ENCODE measurements around the gene B3GALNT2.
"Not testable (repeated sequence)": the region's sequence is repeated elsewhere in the genome, so short reads cannot be mapped to it uniquely, and the experiment has no call there.

B3GALNT2 gene

DNA sequence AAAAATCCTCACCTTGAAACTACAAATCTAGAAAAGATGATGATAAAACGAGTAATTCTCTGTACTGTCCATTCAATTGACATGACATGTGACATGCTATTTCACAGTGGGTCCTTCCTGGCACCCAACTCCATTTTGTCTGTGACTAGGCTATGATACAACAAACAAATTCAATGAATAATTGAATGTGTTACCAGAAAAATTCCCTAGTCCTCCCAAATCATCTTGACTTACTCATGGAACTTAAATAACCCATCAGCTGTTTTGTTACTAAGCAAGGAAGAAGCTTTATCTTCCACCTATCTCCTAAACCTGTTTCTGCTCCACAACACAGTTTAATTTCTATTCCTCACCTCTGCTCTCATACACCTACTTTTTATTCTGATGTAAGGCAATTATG is 30.4 kb downstream of the B3GALNT2 start:
- Histone ChIP-seq H3K4me1 (ENCODE audit: control insufficient read depth, insufficient read depth, low read length, poor library complexity, severe bottlenecking) (no peaks in the 10 kb centered on the region), H3K4me3 (ENCODE audit: insufficient read depth, low read depth, low read length, poor library complexity, severe bottlenecking) (no peak overlapping the region)
- DNase-seq, result no peak

DNA sequence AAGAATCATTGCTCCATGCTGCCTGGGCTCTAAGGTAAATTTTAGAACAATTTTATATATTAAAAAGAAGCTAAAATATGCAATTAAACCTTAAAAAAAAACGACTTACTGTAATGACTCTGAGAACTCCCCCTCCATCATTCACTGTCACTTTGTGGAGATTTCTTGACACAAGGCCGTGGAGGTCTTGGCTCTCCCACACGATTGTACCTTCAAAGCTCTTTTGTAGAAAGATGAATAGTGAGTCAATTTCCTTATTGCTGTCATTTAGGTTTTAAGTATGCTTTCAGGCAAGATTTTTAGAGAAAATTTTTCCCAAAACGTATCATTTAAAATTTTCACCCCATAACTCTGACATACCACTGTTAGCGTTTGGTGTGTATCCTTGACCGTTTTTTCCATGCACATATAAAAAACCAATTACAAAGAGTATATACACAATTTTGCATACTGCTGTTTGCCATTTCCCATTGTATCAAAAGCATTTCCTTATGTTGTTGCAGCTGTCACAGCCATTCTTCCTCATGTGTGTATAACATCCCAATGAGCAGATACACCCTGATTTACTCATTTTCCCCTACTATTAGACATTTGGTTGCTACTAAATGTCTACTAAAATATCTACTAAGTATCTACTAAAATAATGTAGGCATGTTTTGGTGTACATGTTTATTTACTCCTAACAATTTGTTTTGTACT is 33.4 kb downstream of the B3GALNT2 start:
- Histone ChIP-seq H3K27ac (ENCODE audit: insufficient read depth, low read length, poor library complexity, severe bottlenecking) (no peak overlapping the region), H3K4me3 (ENCODE audit: insufficient read depth, low read depth, low read length, poor library complexity, severe bottlenecking) (no peak overlapping the region), H3K4me1 (ENCODE audit: control insufficient read depth, insufficient read depth, low read length, poor library complexity, severe bottlenecking) (no peaks in the 10 kb centered on the region), H3K27me3 (replicated peaks; ENCODE audit: control insufficient read depth, insufficient read depth, low read length, poor library complexity, severe bottlenecking) (no peaks in the 10 kb centered on the region), H3K9me3 (ENCODE audit: control insufficient read depth, low read length) (no peaks in the 10 kb centered on the region), H3K36me3 (ENCODE audit: control insufficient read depth, insufficient read depth, low read length) (no peaks in the 10 kb centered on the region)
- no peak for DNase-seq

More for the DNA sequence above, 30.4 kb downstream of the B3GALNT2 start:
- peaks cover 4% of the 10 kb centered on the region for H3K36me3 ChIP-seq (ENCODE audit: control insufficient read depth, insufficient read depth, low read length)
- no peaks in the 10 kb centered on the region for H3K9me3 ChIP-seq (ENCODE audit: control insufficient read depth, low read length)
- no peaks in the 10 kb centered on the region for H3K27me3 ChIP-seq (replicated peaks; ENCODE audit: control insufficient read depth, insufficient read depth, low read length, poor library complexity, severe bottlenecking)
- no peak overlapping the region for H3K27ac ChIP-seq (ENCODE audit: insufficient read depth, low read length, poor library complexity, severe bottlenecking)

DNA sequence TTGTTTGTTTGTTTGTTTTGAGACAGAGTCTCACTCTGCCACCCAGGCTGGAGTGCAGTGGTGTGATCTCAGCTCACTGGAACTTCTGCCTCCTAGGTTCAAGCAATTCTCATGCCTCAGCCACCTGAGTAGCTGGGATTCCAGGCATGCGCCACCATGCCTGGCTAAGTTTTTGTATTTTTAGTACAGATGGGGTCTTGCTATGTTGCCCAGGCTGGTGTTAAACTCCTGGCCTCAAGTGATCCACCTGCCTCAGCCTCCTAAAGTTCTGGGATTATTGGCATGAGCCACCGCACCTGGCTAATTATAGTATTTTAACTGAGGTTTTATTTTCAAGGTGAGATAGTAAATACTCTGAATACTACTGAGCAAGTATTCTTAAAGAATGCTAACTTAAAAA is 34.4 kb downstream of the B3GALNT2 start:
- H3K27ac ChIP-seq (ENCODE audit: insufficient read depth, low read length, poor library complexity, severe bottlenecking); H3K4me1 ChIP-seq (ENCODE audit: control insufficient read depth, insufficient read depth, low read length, poor library complexity, severe bottlenecking); H3K9me3 ChIP-seq (ENCODE audit: control insufficient read depth, low read length); H3K36me3 ChIP-seq (ENCODE audit: control insufficient read depth, insufficient read depth, low read length); H3K4me3 ChIP-seq (ENCODE audit: insufficient read depth, low read depth, low read length, poor library complexity, severe bottlenecking); H3K27me3 ChIP-seq (replicated peaks; ENCODE audit: control insufficient read depth, insufficient read depth, low read length, poor library complexity, severe bottlenecking); DNase-seq: not testable (repeated sequence)

DNA sequence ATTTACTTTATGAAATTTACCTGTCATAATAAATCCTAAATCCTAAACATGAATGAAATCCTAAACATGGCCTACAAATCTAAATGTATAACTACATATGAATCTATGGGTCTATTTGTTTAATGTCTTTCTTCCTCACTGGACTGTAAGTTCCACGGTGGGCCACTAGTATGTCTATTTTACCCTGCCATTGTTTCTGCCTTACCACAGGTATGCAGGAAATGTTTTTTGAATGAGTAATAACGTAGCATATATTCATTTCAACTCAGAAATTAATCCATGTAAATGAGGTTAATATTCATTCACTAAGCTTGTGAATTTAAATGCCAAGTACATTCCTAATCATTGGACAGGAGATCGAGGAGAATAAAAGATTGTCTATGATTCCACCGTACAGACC is 35.3 kb downstream of the B3GALNT2 start:
- DNase-seq, result no peak
- Histone ChIP-seq H3K9me3 (ENCODE audit: control insufficient read depth, low read length) (no peaks in the 10 kb centered on the region), H3K36me3 (ENCODE audit: control insufficient read depth, insufficient read depth, low read length) (no peaks in the 10 kb centered on the region), H3K27ac (ENCODE audit: insufficient read depth, low read length, poor library complexity, severe bottlenecking) (no peak overlapping the region), H3K4me3 (ENCODE audit: insufficient read depth, low read depth, low read length, poor library complexity, severe bottlenecking) (no peak overlapping the region), H3K27me3 (replicated peaks; ENCODE audit: control insufficient read depth, insufficient read depth, low read length, poor library complexity, severe bottlenecking) (no peaks in the 10 kb centered on the region), H3K4me1 (ENCODE audit: control insufficient read depth, insufficient read depth, low read length, poor library complexity, severe bottlenecking) (no peaks in the 10 kb centered on the region)

DNA sequence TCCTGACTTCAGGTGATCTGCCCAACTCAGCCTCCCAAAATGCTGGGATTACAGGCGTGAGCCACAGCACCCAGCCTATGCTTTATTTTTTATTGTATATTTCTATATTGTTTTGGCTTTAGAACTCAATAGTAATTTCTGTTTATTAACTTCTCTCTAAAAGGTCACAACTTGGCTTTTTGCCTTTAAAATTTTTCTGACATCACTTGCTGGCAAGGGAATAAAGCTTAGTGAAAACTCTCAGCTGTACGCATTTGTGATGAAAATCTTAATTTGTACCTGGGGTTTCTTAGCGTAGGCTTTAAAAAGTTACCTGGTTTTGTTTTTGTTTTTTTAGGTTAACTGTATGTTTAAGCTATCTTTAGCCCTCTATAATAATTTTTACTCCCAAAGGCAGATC is 36.2 kb downstream of the B3GALNT2 start:
- Histone ChIP-seq H3K4me3 (ENCODE audit: insufficient read depth, low read depth, low read length, poor library complexity, severe bottlenecking) (no peak overlapping the region), H3K36me3 (ENCODE audit: control insufficient read depth, insufficient read depth, low read length) (no peaks in the 10 kb centered on the region), H3K27me3 (replicated peaks; ENCODE audit: control insufficient read depth, insufficient read depth, low read length, poor library complexity, severe bottlenecking) (no peaks in the 10 kb centered on the region), H3K9me3 (ENCODE audit: control insufficient read depth, low read length) (no peaks in the 10 kb centered on the region), H3K4me1 (ENCODE audit: control insufficient read depth, insufficient read depth, low read length, poor library complexity, severe bottlenecking) (no peaks in the 10 kb centered on the region), H3K27ac (ENCODE audit: insufficient read depth, low read length, poor library complexity, severe bottlenecking) (no peak overlapping the region)
- no peak for DNase-seq

DNA sequence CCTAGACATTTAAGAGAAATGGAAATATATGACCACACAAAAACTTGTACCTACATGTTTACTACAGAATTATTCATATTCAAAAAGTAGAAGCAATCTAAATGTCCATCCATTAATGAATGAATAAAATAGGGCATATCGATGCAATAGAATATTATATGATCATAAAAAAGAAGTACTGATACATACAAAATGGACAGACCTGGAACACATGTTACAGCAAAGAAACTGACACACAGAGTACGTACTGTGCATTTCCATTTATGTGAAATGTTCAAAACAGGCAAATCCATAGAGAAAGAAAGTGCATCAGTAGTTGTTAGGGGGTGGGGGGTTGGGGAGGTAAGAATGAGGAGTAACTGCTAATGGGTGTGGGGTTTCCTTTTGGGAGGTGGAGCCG is 39.2 kb downstream of the B3GALNT2 start:
- Histone ChIP-seq H3K36me3 (ENCODE audit: control insufficient read depth, insufficient read depth, low read length) (no peaks in the 10 kb centered on the region), H3K4me3 (ENCODE audit: insufficient read depth, low read depth, low read length, poor library complexity, severe bottlenecking) (no peak overlapping the region), H3K9me3 (ENCODE audit: control insufficient read depth, low read length) (no peaks in the 10 kb centered on the region), H3K4me1 (ENCODE audit: control insufficient read depth, insufficient read depth, low read length, poor library complexity, severe bottlenecking) (no peaks in the 10 kb centered on the region), H3K27ac (ENCODE audit: insufficient read depth, low read length, poor library complexity, severe bottlenecking) (no peak overlapping the region), H3K27me3 (replicated peaks; ENCODE audit: control insufficient read depth, insufficient read depth, low read length, poor library complexity, severe bottlenecking) (no peaks in the 10 kb centered on the region)
- DNase-seq, result no peak

DNA sequence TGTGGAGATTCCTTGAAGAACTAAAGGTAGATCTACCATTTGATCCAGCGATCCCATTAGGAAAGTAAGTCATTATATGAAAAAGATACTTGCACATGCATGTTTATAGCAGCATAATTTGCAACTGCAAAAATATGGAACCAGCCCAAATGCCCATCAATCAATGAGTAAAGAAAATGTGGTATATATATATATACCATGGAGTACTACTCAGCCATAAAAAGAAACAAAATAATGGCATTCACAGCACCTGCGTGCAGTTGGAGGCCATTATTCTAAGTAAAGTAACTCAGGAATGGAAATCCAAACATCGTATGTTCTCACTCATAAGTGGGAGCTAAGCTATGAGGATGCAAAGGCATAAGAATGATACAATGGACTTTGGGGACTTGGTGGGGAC is 41.4 kb downstream of the B3GALNT2 start:
- H3K27ac ChIP-seq (ENCODE audit: insufficient read depth, low read length, poor library complexity, severe bottlenecking); H3K36me3 ChIP-seq (ENCODE audit: control insufficient read depth, insufficient read depth, low read length); H3K9me3 ChIP-seq (ENCODE audit: control insufficient read depth, low read length); DNase-seq; H3K4me3 ChIP-seq (ENCODE audit: insufficient read depth, low read depth, low read length, poor library complexity, severe bottlenecking); H3K4me1 ChIP-seq (ENCODE audit: control insufficient read depth, insufficient read depth, low read length, poor library complexity, severe bottlenecking); H3K27me3 ChIP-seq (replicated peaks; ENCODE audit: control insufficient read depth, insufficient read depth, low read length, poor library complexity, severe bottlenecking): not testable (repeated sequence)

DNA sequence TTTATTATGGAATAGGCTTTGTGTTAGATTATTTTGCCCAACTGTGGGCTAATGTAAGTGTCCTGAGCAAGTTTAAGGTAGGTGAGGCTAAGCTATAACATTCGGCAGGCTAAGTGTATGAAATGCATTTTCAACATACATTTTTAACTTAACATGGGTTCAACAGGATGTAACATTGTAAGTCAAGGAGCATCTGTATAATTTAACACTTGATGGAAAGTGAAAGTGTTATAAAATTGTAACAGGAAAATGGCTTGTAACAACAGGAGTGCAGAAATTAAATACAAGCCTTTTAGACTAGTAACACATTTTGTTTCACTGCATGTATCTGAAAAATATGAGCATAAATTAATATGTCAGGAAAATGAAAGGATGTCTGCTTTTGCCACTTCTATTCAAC is 42.3 kb downstream of the B3GALNT2 start:
- DNase-seq, result no peak
- Histone ChIP-seq H3K4me3 (ENCODE audit: insufficient read depth, low read depth, low read length, poor library complexity, severe bottlenecking) (no peak overlapping the region), H3K27me3 (replicated peaks; ENCODE audit: control insufficient read depth, insufficient read depth, low read length, poor library complexity, severe bottlenecking) (no peaks in the 10 kb centered on the region), H3K36me3 (ENCODE audit: control insufficient read depth, insufficient read depth, low read length) (no peaks in the 10 kb centered on the region), H3K9me3 (ENCODE audit: control insufficient read depth, low read length) (no peaks in the 10 kb centered on the region), H3K27ac (ENCODE audit: insufficient read depth, low read length, poor library complexity, severe bottlenecking) (no peak overlapping the region), H3K4me1 (ENCODE audit: control insufficient read depth, insufficient read depth, low read length, poor library complexity, severe bottlenecking) (no peaks in the 10 kb centered on the region)

DNA sequence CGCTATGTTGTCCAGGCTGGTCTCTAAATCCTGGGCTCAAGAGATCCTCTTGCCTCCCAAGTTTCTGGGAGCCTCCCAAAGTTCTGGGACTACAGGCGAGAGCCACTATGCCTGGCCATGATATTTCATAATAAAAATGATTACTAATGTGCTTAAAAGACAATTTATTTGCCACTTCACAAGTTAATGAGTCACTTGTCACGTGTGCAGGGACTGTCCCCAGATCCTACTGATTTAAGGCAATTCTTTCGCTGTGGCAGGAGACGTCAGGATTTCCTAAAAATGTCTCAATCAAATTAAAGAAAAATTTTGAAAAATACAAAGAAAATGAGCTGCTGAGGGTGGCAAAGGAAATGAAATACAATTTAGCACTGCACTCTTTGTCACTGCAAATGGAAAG is 43.5 kb downstream of the B3GALNT2 start:
- H3K4me1 ChIP-seq (ENCODE audit: control insufficient read depth, insufficient read depth, low read length, poor library complexity, severe bottlenecking), result no peaks in the 10 kb centered on the region
- no peaks in the 10 kb centered on the region for H3K36me3 ChIP-seq (ENCODE audit: control insufficient read depth, insufficient read depth, low read length)
- no peaks in the 10 kb centered on the region for H3K9me3 ChIP-seq (ENCODE audit: control insufficient read depth, low read length)
- H3K27me3 ChIP-seq (replicated peaks; ENCODE audit: control insufficient read depth, insufficient read depth, low read length, poor library complexity, severe bottlenecking), result no peaks in the 10 kb centered on the region
- no peak overlapping the region for H3K27ac ChIP-seq (ENCODE audit: insufficient read depth, low read length, poor library complexity, severe bottlenecking)
- DNase-seq, result no peak
- no peak overlapping the region for H3K4me3 ChIP-seq (ENCODE audit: insufficient read depth, low read depth, low read length, poor library complexity, severe bottlenecking)

DNA sequence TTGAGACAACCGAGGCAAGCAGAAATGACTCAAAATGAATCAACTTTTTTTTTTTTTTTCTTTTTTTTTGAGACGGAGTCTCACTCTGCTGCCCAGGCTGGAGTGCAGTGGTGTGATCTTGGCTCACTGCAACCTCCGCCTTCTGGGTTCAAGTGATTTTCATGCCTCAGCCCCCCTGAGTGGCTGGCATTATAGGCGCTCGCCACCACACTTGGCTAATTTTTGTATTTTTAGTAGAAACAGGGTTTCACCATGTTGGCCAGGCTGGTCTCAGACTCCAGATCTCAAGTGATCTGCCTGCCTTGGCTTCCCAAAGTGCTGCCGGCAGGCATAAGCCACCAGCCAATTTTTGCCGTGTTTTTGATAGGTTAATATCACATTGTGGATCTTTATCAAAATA is 46.4 kb downstream of the B3GALNT2 start:
- H3K9me3 ChIP-seq (ENCODE audit: control insufficient read depth, low read length); H3K27me3 ChIP-seq (replicated peaks; ENCODE audit: control insufficient read depth, insufficient read depth, low read length, poor library complexity, severe bottlenecking); H3K36me3 ChIP-seq (ENCODE audit: control insufficient read depth, insufficient read depth, low read length); H3K4me3 ChIP-seq (ENCODE audit: insufficient read depth, low read depth, low read length, poor library complexity, severe bottlenecking); H3K27ac ChIP-seq (ENCODE audit: insufficient read depth, low read length, poor library complexity, severe bottlenecking); H3K4me1 ChIP-seq (ENCODE audit: control insufficient read depth, insufficient read depth, low read length, poor library complexity, severe bottlenecking); DNase-seq: not testable (repeated sequence)
